Mucosa of descending colon (tissue), 3 donors: ENCODE results near the gene RORC. TPM values are rescaled to one million over a fixed set of nuclear protein-coding genes. Genes with fewer than 3 reads are reported as not detected.
"Not testable (repeated sequence)": the region's sequence is repeated elsewhere in the genome, so short reads cannot be mapped to it uniquely, and the experiment has no call there.

ENCODE experiments used
- ATAC-seq: fragments of 200-7000 bp; cut with Tn5 transposase; one replicate; pipeline ENCODE4 v1.9.1; 2020; ENCODE audit warnings: mild to moderate bottlenecking, moderate library complexity
- DNase-seq, 3 donors: peaks; one replicate each; pipeline ENCODE4 v3.0.0-alpha.2; 2020
- H3K36me3 ChIP-seq: fragments of 200-600 bp; one replicate; pipeline ENCODE4 v1.8.0; 2021; ENCODE audit warnings: low read depth, mild to moderate bottlenecking
- H3K4me1 ChIP-seq: fragments of 200-600 bp; one replicate; pipeline ENCODE4 v1.8.0; 2021; ENCODE audit warnings: low read depth, mild to moderate bottlenecking
- H3K4me3 ChIP-seq: fragments of 200-600 bp; one replicate; pipeline ENCODE4 v1.8.0; 2021; ENCODE audit warnings: mild to moderate bottlenecking
- H3K9me3 ChIP-seq: fragments of 200-600 bp; one replicate; pipeline ENCODE4 v1.8.0; 2021; ENCODE audit warnings: mild to moderate bottlenecking
- CTCF ChIP-seq: fragments of 200-600 bp; IDR thresholded peaks from one replicate; pipeline ENCODE4 v1.8.0; 2022; ENCODE audit warnings: antibody characterized with exemption, mild to moderate bottlenecking
- intact Hi-C, 2 donors: fragments of 100-400 bp; cut with DNase I in 1 of 2; cut with micrococcal nuclease in 1 of 2; formaldehyde crosslinking; loops; one replicate each; pipeline versions ENCODE4 v1.11.0 to v1.11.1; 2022; cut with DNase I, micrococcal nuclease
- total RNA-seq, 3 donors: library from RNA; stranded (reverse); fragmentation: NEBNext Ultra II Directional in 2 of 3; extraction: Animal tissue kit (Norgen Biotek cat#: 25700) in 2 of 3; gene quantifications; one replicate each; pipeline versions ENCODE4 v1.2.1 to v1.2.4, GENCODE V29; 2021 to 2023
- donor health status: DM: no; HTN: no; CAD: no; lungs with moderate emphysema.
- donor health status: DM: no; HTN: no; CAD: no.
- donor health status: DM: no; HTN: yes; CAD: no.

The RORC gene
- total RNA-seq, 3 donors from 2014 or later: 9.5 to 29.5 (median 17.7) TPM

DNA sequence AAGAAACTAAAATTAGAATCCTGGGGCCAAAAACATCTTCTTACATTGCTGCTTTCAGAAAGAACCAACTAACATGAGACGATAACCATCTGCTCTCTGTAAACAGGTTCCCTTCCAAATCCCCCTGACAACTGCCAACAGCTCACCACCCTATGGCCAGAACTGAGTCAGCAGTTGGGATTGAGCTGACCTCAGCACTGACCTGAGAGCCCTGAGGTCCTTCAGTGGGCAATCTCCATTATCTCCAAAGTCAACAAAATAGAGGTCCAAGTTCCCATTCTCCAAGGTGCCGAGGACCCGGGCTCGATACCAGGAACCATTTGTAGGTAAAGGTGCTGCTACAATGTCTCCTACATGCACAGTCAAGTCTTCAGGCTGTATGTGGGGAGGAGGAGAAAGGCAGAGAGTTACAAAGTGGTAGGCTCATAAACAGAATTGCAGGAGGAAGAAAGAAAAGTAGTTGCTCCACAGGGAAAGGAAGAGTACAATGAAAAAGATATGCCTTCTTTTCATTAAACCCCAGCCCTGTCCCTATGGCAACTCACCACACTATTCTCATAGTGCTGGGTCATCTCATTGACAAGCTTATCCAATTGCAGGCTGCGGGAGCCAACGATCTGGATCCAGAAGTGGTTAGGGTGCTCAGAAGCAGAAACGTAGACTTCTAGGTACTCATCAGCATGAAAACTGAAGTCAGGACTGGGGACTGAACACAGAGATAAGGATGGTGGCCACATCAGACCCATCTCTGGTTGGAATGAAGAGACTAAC, 55.5 kb downstream of the RORC start:
- no peak overlapping the region for H3K4me3 ChIP-seq
- no peaks in the 10 kb centered on the region for H3K4me1 ChIP-seq
- H3K9me3 ChIP-seq: no peaks in the 10 kb centered on the region
- TF ChIP-seq CTCF: no peak
- DNase-seq (no peak), ATAC-seq (no peak)
- H3K36me3 ChIP-seq: no peaks in the 10 kb centered on the region
- intact Hi-C loops: no loop called here

DNA sequence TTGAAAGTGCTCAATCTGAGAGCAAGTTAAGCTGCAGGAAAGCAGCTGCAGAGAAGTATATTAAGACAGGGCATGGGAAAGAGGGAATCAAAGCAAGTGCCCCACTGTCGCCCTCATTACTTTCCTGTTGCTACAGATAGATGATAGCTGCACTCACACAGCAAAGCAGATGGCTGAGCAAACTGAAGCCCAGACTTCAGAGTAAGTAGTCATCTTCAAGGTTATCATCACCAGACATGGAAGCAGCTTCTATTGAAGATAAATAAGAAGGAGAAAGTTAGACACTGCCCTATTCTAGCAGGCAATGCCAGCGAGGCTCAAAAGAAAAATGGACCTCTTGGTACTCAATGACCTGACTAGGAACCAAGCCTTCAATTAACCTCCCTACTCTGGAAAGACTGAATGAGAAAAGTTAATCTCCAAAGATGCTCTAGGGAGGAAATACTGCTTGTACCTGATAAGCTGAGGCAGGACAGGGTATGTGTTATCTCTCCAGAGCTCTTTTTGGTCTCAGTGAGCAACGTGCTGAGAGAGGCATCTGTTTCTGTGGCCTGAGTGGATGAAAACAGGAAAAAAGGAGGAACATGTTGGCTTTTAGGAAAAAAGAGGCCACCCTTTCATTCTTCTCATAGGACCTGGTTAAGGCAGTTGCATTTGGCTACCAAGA, 57.2 kb downstream of the RORC start:
- no peak overlapping the region for H3K4me3 ChIP-seq
- no peaks in the 10 kb centered on the region for H3K9me3 ChIP-seq
- H3K4me1 ChIP-seq: no peaks in the 10 kb centered on the region
- ATAC-seq: no peak
- intact Hi-C loops: no loop called here
- no peaks in the 10 kb centered on the region for H3K36me3 ChIP-seq
- DNase-seq: no peak
- no peak for TF ChIP-seq CTCF

- TF ChIP-seq CTCF: no peak
- ATAC-seq: no peak
- no peaks in the 10 kb centered on the region for H3K9me3 ChIP-seq
These were observed 57.9 kb downstream of the RORC start for GRCh38 chr1:151773702-151774101.

DNA sequence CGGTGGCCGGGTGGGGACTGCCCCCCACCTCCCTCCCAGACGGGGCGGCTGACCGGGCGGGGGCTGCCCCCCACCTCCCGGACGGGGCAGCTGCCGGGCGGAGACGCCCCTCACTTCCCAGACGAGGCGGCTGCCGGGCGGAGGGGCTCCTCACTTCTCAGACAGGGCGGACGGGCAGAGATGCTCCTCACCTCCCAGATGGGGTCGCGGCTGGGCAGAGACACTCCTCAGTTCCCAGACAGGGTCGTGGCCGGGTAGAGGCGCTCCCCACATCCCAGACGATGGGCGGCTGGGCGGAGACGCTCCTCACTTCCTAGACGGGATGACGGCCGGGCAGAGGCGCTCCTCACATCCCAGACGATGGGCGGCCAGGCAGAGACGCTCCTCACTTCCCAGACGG, 62.3 kb downstream of the RORC start:
- H3K4me3 ChIP-seq, intact Hi-C loops, DNase-seq: not testable (repeated sequence)

More at GRCh38 chr1:151773702-151774101, 57.9 kb downstream of the RORC start:
- DNase-seq: no peak
- Histone ChIP-seq H3K4me3 (no peak overlapping the region), H3K4me1 (no peaks in the 10 kb centered on the region), H3K36me3 (no peaks in the 10 kb centered on the region)
- intact Hi-C loops: no loop called here

DNA sequence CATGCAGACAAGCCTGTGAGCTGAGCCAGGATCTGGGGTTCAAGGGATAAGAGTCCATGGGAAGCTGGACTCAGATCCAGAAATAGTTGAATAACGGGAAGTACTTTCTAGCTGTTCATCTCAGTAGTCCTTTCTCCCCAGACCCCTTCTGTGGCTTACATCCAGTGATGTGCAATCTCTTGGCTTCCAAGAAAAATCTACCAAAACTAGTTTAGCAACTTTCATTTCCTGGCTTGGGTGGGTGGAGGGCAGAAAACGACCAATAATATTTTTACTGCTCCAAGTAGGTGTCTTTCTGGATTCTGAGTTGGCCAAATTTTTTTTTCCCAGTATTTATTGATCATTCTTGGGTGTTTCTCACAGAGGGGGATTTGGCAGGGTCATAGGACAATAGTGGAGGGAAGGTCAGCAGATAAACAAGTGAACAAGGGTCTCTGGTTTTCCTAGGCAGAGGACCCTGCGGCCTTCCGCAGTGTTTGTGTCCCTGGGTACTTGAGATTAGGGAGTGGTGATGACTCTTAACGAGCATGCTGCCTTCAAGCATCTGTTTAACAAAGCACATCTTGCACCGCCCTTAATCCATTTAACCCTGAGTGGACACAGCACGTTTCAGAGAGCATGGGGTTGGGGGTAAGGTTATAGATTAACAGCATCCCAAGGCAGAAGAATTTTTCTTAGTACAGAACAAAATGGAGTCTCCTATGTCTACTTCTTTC, 63.1 kb downstream of the RORC start:
- H3K9me3 ChIP-seq, DNase-seq, H3K36me3 ChIP-seq, H3K4me3 ChIP-seq, intact Hi-C loops, H3K4me1 ChIP-seq: not testable (repeated sequence)
- ATAC-seq: peak; percentile 40

More for the DNA sequence above, 62.3 kb downstream of the RORC start:
- not testable (repeated sequence) for H3K4me1 ChIP-seq, H3K9me3 ChIP-seq, H3K36me3 ChIP-seq, ATAC-seq

- ATAC-seq (no peak), DNase-seq (no peak)
- H3K4me3 ChIP-seq: peak overlapping the region; percentile 65
- H3K4me1 ChIP-seq: peaks cover 6% of the 10 kb centered on the region
- intact Hi-C loops: no loop called here
- no peak for TF ChIP-seq CTCF
- H3K36me3 ChIP-seq: no peaks in the 10 kb centered on the region
- H3K9me3 ChIP-seq: no peaks in the 10 kb centered on the region
These were observed 67.6 kb downstream of the RORC start for GRCh38 chr1:151763990-151764389.
